H1 (cell line): ENCODE data around the gene VAMP2. TPM values are rescaled to one million over a fixed set of nuclear protein-coding genes. Genes with fewer than 3 reads are reported as not detected.

Experiments used
- polyA plus RNA-seq, 7 experiments: library from polyadenylated mRNA; depleted of rRNA in 3 of 7; stranded (reverse) in 5 of 7; unstranded in 2 of 7; fragments of >200 nt in 5 of 7; fragments of 200-250 nt in 2 of 7; gene quantifications; 1 replicate in 5 of 7; 2 replicates in 1 of 7; 4 replicates in 1 of 7; pipeline versions ENCODE4 v1.2.1 to v1.2.3, GENCODE V29; 2011 to 2013; ENCODE audit warnings: missing spikeins in 2 of 7, mixed read lengths in 2 of 7
- total RNA-seq: library from RNA; stranded (reverse); fragmentation: NEBNext Ultra II Directional; extraction: Animal tissue kit (Norgen Biotek cat#: 25700); gene quantifications from 2 replicates; pipeline ENCODE4 v1.2.1, GENCODE V29; 2021
- TF ChIP-seq, protein P1 (sequence below): fragments of 300-600 bp; sonication (generic); IDR thresholded peaks from 2 replicates; pipeline ENCODE4 v1.7.1; 2012; ENCODE audit warnings: low read length, moderate library complexity, mild to moderate bottlenecking, inconsistent platforms; ENCODE audit not compliant: insufficient replicate concordance

The VAMP2 gene
- total and polyA plus RNA-seq, 2 of the 8 experiments (the other 6 are each of a cell fraction or from before 2014, with no cell fraction given) = 19.3 to 20.5 TPM

DNA sequence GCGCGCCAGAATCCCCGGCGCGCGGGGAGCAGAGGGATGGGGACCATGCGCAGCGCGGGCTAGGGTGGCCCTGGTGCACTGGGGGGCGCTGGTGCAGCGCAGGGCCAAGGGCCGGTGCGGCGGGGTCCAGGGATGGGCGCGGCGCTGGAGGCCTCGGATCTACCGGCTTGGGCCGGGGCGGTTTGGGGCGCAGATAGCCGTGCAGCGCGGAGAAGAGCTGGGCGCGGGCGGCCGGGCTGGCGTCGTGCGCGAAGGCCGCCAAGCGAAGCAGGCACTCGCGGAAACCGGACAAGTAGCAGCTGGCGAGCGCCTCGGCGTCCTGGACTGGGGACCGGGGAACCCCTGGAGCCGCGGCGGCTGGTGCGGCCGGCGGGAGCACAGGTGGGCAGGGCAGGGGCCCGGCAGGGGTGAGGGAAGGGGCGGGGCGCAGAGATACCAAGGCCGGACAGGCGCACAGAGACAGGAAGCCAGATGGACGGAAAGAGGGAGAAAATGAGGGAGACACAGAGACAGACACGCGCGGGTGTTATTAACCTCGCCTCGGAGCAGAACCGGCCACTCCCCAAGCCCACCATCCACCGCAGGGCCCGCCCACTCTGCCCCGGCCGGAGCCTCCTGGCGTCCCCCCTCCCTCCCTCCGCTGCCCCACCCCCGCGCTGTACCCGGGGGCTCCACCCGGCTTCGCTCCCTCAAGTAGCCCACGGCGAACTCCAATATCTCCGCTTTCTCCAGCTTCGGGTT, 40.9 kb downstream of the VAMP2 start (continued):
- TF ChIP-seq, protein P1, sequence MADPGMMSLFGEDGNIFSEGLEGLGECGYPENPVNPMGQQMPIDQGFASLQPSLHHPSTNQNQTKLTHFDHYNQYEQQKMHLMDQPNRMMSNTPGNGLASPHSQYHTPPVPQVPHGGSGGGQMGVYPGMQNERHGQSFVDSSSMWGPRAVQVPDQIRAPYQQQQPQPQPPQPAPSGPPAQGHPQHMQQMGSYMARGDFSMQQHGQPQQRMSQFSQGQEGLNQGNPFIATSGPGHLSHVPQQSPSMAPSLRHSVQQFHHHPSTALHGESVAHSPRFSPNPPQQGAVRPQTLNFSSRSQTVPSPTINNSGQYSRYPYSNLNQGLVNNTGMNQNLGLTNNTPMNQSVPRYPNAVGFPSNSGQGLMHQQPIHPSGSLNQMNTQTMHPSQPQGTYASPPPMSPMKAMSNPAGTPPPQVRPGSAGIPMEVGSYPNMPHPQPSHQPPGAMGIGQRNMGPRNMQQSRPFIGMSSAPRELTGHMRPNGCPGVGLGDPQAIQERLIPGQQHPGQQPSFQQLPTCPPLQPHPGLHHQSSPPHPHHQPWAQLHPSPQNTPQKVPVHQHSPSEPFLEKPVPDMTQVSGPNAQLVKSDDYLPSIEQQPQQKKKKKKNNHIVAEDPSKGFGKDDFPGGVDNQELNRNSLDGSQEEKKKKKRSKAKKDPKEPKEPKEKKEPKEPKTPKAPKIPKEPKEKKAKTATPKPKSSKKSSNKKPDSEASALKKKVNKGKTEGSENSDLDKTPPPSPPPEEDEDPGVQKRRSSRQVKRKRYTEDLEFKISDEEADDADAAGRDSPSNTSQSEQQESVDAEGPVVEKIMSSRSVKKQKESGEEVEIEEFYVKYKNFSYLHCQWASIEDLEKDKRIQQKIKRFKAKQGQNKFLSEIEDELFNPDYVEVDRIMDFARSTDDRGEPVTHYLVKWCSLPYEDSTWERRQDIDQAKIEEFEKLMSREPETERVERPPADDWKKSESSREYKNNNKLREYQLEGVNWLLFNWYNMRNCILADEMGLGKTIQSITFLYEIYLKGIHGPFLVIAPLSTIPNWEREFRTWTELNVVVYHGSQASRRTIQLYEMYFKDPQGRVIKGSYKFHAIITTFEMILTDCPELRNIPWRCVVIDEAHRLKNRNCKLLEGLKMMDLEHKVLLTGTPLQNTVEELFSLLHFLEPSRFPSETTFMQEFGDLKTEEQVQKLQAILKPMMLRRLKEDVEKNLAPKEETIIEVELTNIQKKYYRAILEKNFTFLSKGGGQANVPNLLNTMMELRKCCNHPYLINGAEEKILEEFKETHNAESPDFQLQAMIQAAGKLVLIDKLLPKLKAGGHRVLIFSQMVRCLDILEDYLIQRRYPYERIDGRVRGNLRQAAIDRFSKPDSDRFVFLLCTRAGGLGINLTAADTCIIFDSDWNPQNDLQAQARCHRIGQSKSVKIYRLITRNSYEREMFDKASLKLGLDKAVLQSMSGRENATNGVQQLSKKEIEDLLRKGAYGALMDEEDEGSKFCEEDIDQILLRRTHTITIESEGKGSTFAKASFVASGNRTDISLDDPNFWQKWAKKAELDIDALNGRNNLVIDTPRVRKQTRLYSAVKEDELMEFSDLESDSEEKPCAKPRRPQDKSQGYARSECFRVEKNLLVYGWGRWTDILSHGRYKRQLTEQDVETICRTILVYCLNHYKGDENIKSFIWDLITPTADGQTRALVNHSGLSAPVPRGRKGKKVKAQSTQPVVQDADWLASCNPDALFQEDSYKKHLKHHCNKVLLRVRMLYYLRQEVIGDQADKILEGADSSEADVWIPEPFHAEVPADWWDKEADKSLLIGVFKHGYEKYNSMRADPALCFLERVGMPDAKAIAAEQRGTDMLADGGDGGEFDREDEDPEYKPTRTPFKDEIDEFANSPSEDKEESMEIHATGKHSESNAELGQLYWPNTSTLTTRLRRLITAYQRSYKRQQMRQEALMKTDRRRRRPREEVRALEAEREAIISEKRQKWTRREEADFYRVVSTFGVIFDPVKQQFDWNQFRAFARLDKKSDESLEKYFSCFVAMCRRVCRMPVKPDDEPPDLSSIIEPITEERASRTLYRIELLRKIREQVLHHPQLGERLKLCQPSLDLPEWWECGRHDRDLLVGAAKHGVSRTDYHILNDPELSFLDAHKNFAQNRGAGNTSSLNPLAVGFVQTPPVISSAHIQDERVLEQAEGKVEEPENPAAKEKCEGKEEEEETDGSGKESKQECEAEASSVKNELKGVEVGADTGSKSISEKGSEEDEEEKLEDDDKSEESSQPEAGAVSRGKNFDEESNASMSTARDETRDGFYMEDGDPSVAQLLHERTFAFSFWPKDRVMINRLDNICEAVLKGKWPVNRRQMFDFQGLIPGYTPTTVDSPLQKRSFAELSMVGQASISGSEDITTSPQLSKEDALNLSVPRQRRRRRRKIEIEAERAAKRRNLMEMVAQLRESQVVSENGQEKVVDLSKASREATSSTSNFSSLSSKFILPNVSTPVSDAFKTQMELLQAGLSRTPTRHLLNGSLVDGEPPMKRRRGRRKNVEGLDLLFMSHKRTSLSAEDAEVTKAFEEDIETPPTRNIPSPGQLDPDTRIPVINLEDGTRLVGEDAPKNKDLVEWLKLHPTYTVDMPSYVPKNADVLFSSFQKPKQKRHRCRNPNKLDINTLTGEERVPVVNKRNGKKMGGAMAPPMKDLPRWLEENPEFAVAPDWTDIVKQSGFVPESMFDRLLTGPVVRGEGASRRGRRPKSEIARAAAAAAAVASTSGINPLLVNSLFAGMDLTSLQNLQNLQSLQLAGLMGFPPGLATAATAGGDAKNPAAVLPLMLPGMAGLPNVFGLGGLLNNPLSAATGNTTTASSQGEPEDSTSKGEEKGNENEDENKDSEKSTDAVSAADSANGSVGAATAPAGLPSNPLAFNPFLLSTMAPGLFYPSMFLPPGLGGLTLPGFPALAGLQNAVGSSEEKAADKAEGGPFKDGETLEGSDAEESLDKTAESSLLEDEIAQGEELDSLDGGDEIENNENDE = no peak
